IPS-18c (cell line): ENCODE data around the gene IPO5.

Source experiments
- H3K4me3 ChIP-seq: 2 replicates; pipeline ENCODE4 v1.7.0; 2013; ENCODE audit warnings: low read depth, mild to moderate bottlenecking, low read length, moderate library complexity; ENCODE audit not compliant: insufficient read depth
- H3K9me3 ChIP-seq: one replicate; pipeline ENCODE4 v1.6.1; 2013; ENCODE audit warnings: mild to moderate bottlenecking, low read length, moderate library complexity; ENCODE audit not compliant: control insufficient read depth, insufficient read depth

Gene IPO5

DNA sequence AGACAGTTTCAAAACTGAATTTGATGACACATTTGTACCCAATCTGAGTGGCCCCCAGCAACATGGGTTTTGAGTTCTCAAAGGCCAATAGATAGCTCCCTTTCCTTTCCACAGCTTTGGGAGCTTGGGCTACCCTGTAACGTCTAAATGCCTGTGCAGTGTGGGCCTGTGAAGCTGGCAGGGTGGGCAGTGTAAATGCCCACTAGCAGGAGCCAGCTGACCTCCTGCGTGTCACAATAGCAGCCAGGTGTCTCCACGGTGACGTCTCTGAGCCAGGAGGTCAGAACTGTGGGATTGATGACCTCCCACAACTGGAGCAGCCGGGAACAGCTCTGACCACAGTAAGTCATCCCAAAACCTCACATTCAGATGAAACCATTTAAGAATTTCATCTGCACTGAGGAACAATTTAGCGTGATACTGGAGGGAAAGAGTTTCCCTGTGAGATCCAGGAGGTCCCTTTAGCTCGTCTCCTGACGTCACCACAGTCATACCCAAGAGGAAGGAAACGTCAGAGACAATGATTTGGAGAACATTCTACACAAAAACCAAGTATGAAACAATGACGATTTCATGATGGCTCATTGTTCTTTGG, at the start of gene IPO5:
Gene IPO5, plus strand, starts transcription at position 300 of the 595 bp plus-strand sequence. CDS start 23,022 bp downstream, outside the sequence.
- no peaks in the 10 kb centered on the region for H3K9me3 ChIP-seq
- H3K4me3 ChIP-seq, result no peak within 1 kb of the TSS

DNA sequence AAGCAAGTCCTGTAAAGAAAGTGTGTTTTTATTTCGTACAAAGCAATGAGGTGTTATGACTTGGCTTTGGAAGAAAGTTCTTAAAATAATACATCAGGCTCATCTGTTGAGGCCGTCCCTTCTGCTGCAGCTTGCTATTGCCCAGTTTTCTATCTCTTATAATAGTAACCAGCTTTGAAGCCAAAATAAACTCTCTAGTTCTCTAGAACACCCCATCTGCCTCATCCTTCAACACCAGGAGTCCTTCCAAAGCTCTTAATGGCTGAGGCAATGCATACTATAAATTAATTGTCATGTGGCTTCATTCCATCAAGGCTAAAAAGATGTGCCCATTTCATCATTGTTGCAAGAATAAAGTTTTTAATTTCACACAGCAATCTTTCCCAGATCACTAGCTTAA, 49.4 kb upstream of the IPO5 start:
- Histone ChIP-seq H3K4me3 (no peak overlapping the region), H3K9me3 (no peaks in the 10 kb centered on the region)

GRCh38 chr13:97905517-97905916, 48.0 kb upstream of the IPO5 start:
- Histone ChIP-seq H3K4me3 (no peak overlapping the region), H3K9me3 (no peaks in the 10 kb centered on the region)

- Histone ChIP-seq H3K4me3 (no peak overlapping the region), H3K9me3 (no peaks in the 10 kb centered on the region)
Observed at GRCh38 chr13:97911311-97912138, 42.0 kb upstream of the IPO5 start.

DNA sequence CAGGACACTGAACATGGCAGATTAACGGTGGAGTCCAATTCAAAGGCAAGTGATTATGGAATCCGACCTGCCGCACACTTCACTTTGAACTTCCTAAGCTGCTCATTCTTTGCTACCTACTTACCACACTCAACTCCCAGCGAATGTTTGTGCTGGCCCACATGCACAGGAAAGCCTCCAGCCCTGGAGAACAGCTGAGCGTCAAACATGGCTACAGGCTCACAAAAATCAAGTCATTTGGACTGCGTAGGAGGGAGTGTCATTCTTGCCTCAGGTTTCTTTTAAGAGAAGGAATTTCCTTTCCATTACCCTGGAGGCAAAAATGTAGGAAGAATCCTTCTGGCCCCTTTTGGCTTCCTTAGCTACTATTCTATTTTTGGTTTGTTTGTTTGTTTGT, 41.3 kb upstream of the IPO5 start:
- no peaks in the 10 kb centered on the region for H3K9me3 ChIP-seq
- H3K4me3 ChIP-seq, result no peak overlapping the region

- H3K4me3 ChIP-seq, result no peak overlapping the region
- no peaks in the 10 kb centered on the region for H3K9me3 ChIP-seq
Observed at GRCh38 chr13:97913206-97913605, 40.3 kb upstream of the IPO5 start.

DNA sequence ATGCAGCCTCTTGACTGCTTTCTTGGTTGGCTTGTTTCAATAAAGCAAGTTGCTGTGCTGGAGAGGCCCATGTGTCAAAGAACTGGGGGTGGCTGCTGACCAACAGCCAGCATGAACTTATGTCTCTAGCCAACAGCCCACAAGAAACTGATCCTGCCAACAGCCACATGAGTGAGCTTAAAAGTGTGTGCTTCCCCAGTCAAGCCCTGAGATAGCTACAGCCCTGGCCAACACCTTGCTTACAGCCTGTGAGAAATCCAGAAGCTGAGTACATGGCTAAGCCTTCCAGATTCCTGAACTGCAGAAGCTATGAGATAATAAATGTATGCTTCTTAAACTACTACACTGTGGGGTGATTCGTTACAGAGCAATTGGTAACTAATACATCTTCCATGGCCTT, 38.9 kb upstream of the IPO5 start:
- Histone ChIP-seq H3K9me3 (no peaks in the 10 kb centered on the region), H3K4me3 (no peak overlapping the region)

DNA sequence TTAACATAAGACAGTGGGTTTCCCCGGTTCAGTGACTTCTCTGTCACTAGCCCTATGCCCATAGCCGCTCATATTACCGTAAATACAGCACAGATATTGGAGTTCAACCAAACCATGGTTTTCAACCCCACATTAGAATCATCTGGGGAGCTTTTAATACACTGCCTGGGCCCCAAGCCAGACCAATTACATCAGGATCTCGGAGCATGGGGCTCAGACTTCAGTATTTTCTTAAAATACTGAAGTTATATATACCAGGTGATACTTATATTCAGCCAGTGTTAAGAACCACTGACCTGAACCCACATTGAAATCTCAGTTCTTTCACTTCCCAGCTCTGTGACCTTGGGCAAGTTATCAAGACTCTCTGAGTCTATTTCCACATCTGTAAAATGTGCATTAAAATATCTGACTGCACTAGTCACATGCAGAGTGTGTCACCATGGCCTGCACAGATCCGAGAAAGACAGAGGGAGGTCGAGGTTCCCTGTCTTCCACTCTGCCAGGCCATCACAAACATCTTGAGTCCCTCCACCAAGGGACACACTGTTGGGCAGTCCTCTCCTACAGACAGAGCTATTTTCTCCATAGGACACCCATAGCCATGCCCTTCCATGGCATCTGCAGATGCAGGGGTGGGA, 32.2 kb upstream of the IPO5 start:
- H3K4me3 ChIP-seq, result no peak overlapping the region
- no peaks in the 10 kb centered on the region for H3K9me3 ChIP-seq

DNA sequence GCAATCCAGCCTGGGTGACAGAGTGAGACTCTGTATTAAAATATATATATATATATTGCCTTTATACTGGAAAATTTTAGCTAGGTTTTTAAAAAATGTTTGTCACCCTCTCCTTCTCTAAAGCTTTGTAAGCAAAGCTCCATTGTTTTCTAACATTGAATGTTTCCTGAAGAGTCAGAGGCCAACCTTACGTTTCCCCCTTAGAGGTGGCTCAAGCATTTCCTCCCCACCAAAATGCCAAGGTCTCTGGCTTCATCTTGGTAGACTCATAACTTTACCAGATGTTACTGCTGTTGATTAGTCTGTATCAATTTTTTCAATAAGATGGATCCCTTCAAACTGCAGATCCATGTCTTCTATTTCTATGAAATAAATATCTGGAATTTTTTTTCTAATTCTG, 25.2 kb upstream of the IPO5 start:
- no peak overlapping the region for H3K4me3 ChIP-seq
- no peaks in the 10 kb centered on the region for H3K9me3 ChIP-seq

- H3K4me3 ChIP-seq, result no peak overlapping the region
- H3K9me3 ChIP-seq, result no peaks in the 10 kb centered on the region
Observed at GRCh38 chr13:97932036-97932435, 21.4 kb upstream of the IPO5 start.

DNA sequence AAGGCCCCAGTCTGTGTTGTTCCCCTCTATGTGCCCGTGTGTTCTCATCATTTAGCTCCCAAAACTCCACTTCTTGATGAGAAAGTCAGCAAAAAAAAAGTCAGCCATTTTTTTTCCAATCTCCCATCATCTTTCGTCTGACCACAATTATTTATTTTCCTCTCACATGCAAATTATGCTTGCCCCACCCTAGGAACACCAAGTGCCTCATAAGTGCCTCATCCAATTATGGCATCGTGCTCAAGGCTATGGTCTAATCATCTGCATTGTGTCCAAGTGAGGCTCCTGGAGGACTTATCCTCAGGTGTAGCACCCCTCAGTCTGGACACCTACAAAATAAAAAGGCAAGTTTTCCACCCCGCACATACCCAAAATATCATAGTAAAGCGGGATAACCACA, 20.8 kb upstream of the IPO5 start:
- no peak overlapping the region for H3K4me3 ChIP-seq
- H3K9me3 ChIP-seq, result no peaks in the 10 kb centered on the region

DNA sequence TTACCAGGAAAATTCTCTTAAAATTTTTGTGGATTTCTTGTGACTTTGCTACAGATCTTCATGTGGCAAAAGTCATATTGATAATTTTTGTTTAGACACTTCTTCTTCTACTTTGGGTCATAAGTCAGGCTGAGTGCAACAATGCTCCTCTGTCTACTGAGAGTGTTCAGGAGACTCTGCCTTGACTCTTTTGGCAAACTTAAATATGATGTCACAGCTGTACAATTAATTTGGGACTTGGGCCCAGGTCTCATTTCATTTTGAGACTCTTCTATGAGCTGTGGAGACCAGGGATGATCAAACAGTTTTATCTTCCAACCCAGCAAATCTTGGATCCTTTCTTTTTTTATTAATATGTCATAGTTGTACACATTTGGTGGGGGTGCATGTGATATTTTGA, 19.7 kb upstream of the IPO5 start:
- no peak overlapping the region for H3K4me3 ChIP-seq

GRCh38 chr13:97934590-97934989, 18.9 kb upstream of the IPO5 start:
- H3K9me3 ChIP-seq, result no peaks in the 10 kb centered on the region

More for the DNA sequence above, 19.7 kb upstream of the IPO5 start:
- no peaks in the 10 kb centered on the region for H3K9me3 ChIP-seq

DNA sequence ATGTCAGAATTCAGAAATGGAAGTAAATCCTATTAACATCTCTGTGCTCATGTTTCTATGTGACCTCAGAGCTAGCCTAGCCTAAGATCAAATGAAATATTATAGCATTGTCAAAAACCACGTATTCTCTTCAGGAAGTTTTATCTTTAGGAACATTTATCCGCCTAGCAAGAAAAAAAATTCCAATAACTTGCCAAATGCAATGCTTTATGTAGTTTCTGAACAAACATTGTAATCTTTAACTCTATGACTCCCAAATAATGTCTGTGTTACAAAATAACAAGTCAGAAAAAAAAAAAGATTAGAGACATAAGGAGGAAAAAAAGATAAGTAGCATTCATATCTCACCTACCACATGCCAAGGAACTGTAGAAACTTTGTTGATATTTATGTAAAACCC, 18.4 kb upstream of the IPO5 start:
- H3K9me3 ChIP-seq, result no peaks in the 10 kb centered on the region
- no peak overlapping the region for H3K4me3 ChIP-seq

More at GRCh38 chr13:97934590-97934989, 18.9 kb upstream of the IPO5 start:
- no peak overlapping the region for H3K4me3 ChIP-seq

- Histone ChIP-seq H3K4me3 (no peak overlapping the region), H3K9me3 (no peaks in the 10 kb centered on the region)
Observed at GRCh38 chr13:97936036-97936435, 17.4 kb upstream of the IPO5 start.

DNA sequence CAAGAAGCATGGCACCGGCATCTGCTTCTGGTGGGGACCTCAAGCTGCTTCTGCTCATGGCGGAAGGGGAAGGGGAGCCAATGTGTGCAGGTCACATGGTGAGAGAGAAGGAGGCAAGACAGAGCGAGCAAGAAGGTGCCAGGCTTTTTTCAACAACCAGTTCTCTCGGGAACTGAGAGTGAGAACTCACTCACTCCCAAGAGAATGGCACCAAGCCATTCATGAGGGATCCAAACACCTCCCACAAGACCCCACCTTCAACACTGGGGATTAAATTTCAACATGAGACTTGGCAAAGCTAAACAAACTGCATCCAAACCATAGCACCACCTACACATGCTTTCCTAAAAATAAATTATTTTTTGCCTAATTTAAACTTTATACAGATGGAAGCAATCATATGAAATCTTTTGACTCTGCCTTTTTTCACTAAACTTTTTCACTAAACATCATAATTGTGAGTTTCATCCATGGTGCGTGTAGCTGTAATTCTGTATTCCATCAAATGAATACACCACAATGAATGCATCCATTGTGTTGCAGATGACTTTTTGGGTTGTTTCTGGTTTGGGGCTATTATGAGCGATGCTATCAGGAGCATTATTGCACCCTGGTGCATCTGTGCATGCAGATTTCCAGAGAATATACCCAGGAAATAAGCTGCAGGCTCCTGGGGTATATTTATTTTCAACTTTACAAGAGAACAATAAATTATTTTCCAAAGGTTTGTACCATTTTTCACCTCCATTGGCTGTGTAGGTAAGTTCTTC, 14.6 kb upstream of the IPO5 start:
- H3K4me3 ChIP-seq, result no peak overlapping the region
- H3K9me3 ChIP-seq, result no peaks in the 10 kb centered on the region

- no peaks in the 10 kb centered on the region for H3K9me3 ChIP-seq
Observed at GRCh38 chr13:97944396-97945029, 9.0 kb upstream of the IPO5 start.

More at GRCh38 chr13:97944396-97945029, 9.0 kb upstream of the IPO5 start:
- no peak overlapping the region for H3K4me3 ChIP-seq
